ENCODE results near the gene APLP2.
"Not testable (repeated sequence)": the region's sequence is repeated elsewhere in the genome, so short reads cannot be mapped to it uniquely, and the experiment has no call there.

The APLP2 gene

GRCh38 chr11:130062026-130062425 lies 7.7 kb upstream of the APLP2 start:
- no peak for DNase-seq

DNA sequence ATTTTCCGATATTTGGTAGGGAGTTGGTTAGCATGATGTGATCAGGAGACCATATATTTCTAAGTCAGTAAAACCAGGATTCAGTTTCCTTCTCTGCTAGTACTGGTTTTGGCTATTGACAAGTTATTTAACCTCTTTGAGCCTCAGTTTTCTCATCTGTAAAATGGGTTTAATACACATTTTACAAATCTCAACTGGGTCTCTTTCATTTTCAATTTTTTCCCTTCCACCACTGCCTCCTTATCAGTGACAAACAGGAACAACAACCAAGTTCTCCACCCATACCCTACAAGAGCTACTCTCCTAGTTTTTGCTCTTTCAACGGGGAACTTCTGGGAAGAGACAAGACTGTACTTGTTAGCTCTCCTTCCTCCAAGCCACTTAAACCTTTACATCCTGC lies 6.2 kb upstream of the APLP2 start:
- no peak for DNase-seq

GRCh38 chr11:130064596-130064995 lies 5.1 kb upstream of the APLP2 start:
- DNase-seq, result no peak

DNA sequence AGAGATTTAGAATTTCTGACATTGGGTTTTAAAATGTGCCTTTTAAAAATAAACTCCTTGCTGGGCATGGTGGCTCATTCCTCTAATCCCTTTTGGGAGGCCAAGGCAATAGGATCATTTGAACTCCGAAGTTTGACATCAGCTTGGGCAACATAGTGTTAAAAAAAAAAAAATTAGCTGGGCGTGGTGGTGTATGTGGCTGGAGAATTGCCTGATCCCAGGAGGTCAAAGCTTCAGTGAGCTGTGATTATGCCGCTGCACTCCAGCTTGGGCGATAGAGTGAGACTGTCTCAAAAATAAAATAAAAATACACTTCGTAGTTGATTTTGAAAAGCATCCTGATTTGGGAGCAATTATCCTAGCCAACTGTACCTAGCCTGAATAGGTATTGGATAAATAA lies 3.4 kb upstream of the APLP2 start:
- DNase-seq, result no peak

- DNase-seq, result no peak
These were observed 1.1 kb upstream of the APLP2 start for GRCh38 chr11:130068546-130068985.

GRCh38 chr11:130068986-130069658 lies 572 bp upstream of the APLP2 start:
- peak; percentile 25 for DNase-seq

DNA sequence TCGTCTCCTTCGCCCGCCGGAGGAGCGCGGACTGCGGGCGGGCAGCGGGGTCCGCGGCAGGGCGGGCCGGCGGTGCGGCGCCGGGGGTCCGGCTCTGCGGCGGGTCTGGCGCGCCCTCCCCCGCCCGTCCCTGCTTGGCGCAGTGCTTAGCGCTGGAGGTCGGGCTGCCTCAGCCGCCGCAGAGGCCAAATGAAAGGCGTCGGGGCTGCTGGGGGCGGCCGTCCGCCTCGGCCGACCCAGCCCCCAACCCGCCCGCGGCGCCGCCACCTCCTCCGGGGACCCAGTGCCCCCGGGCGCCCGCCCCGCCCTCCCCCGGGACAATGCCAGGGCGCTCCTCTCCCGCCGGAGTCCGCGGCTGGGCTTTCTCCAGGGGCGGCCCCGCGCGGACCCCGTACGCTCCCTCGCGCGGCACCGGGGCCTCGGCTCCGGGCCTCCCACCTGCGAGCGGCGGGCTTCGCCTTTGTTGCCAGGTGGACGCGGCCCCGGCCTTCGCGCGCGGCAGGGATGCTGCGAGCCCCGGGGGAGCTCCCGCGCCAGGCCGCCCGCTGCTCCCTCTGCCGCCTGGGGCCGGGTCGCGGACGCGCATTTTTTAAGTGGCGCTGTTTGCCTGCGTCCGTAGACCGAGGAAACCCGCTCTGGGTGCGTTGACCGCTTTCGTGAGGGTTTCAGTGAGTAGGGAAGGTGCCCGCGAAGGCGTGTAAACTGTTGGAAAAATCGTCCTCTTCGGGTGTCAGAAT lies 583 bp downstream of the APLP2 start:
- no peak for DNase-seq

DNA sequence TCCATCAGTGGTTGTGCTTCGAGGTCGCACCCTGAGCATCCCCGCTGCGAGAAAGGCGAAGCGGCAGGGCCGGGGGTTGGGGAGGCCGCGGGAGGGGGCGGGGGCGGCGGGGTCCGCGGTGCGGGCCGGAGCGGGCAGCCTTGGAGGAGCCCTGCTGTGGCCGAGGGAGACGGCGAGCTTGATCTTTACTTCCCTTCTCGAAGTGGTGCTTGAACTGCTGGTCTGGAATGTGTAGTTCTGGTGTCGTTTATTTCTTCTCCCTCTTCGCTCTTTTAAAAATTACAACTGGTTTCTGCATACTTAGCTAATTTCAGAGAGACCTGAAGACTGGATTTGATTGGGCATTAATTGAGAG lies 1.1 kb downstream of the APLP2 start:
- no peak for DNase-seq

DNA sequence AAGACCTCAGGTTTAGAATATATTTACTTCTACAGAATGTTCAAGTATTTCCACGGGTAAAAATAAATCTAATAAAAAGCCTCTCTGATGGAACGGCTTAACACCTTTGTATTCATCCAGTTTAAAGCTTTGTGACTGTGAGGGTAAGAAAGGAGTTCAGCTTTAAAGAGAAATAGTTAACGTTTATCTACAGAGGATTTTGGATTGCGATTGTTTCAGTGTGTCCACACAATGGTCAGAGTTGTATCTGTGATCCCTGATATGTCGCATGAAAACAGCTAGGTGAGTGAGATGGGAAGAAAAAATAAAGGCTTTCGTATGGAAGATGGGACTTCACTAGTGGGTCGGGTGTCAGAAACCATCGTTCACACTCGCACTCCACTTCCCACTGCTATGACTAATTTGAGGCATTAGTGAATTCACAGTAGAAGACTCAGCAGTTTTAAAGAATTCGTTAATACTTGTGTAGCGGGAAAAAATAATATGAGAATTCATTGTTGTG lies 1.6 kb downstream of the APLP2 start:
- no peak for DNase-seq

DNA sequence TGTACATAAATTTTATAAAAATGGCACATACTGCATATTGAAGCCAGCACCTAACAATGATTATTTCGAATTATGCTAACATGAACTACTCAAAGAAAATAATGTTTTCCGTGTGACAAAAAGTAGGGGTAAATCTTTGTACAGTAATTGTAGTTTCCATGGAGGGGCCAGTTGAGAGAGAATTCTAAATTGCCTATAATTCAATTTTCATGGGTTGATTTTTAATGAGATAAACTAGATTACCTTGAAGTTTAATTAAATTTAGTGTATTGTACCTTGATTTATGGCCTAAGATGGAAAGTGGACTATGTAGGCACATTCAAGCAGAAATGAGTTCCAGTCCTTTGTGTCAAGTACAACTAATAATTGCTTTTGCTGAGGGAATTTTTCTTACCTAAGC lies 5.0 kb downstream of the APLP2 start:
- DNase-seq, result no peak

DNA sequence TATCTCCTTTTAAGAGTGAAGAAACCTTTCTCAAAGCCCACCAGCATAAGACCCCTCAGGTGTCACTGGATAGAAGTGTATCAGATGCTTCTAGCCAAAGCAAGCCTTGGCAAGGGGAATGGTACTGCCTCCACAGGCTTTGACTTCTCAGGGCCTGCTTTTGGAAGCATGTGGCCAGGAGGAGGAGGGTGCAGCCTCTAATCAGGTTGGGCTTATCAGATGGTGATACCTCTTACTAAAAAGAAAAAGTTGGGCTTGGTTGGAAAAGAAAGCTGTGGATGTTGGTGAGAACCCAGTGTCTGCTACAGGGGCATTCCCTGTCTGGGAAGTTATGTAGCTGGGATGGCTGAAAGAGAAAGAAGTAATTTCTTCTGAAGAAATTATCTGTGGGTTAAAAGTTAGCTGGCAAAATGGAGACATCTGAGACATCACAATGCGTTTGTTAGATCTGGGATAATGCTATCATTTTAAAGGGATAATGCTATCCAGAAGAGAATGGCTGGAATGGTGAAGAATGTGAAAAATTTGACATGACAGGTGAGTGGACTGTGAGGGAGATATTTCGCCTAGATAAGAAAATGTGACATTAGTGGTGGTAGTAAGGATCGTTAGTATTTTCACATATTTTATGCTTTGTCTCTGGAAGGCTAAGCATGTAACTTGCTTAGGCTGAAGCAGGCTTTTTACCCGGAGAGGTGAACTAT lies 7.2 kb downstream of the APLP2 start:
- DNase-seq, result no peak

GRCh38 chr11:130077671-130078070 lies 8.0 kb downstream of the APLP2 start:
- no peak for DNase-seq

DNA sequence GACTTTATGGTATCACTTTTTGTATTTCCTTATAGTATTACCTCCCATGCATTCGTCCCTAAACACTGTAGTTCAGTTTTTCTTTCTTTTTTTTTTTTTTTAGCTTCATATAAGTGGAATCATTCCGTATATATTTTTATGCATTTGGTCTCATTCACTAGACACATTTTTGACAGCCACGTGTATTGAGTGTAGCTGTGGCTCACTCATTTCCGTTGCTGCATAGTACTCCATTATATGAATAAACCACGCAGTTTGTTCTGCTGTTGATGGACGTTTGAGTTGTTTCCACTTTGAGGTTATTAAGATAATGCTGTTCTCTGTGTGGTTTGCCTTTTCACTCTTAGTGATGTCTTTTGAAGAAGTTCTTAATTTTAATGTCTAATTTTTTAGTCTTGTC lies 8.4 kb downstream of the APLP2 start:
- DNase-seq, result no peak

DNA sequence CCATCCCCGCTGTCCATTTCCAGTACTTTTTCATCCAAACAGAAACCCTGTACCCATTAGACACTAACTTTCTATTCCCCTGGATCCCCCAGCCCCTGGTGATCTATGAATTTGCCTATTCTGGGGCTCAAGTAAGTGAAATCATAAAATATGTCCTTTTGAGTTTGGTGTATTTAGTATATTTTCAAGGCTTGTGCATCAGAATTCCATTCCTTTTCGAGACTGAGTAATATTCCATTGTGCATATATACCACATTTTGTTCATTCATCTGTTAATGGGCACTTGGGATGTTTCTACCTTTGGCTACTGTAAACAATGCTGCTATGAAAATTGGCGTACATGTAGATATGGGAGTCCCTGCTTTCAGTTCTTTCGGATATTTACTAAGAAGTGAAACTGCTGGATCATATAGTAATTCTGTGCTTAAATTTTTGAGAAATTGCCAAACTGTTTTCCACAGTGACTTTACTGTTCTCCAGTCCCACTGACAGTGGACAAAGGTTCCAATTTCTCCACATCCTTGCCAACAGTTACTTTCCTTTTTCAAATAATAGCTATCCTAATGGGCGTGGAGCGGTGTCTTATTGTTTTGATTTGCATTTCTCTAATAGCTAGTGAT lies 16.1 kb downstream of the APLP2 start:
- DNase-seq, result no peak

DNA sequence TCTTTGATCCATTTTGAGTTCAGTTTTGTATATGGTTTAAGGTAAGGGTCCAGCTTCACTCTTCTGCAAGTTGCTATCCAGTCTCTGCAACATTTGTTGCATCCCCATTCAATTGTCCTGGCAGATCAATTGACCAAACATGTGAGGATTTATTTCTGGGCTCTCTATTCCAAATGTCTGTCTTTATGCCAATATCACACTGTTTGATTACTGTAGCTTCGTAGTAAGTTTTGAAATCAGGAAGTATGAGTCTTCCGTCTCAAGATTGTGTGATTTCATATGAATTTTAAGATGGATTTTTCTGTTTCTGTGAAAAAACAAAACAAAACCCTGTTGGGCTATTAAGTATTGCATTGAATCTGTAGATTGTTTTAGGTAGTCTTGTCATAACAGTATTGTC lies 17.0 kb downstream of the APLP2 start:
- DNase-seq, result no peak

DNA sequence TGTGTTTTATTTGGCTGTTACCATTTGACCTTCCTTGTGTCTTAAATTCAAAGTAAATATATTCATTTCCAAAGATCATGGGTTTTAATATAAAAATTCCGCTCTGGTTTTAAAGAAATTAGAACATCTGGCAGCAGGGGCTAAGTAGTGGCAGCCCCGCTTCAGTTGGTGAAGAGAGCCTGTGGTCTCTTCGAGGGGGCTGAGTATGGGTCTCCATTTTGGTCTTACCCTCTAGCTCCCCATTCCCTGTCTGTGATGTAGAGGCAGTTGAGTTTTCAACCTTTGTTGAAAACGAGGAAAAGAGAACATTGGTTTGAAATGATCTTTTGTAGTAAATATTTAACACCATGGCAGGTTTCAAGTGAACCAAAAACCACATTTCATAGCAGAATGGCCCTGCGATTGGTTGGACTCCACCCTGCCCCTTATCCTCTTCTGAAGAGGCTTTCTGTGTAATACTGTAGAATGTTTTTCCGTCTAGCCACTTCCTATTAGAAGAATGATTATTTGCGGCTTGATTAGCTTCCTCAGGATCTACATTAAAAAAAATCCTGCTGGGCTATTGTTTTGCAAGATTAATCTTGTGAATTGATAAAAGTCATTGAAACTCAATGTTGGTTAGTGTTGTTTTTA lies 17.7 kb downstream of the APLP2 start:
- DNase-seq, result no peak

DNA sequence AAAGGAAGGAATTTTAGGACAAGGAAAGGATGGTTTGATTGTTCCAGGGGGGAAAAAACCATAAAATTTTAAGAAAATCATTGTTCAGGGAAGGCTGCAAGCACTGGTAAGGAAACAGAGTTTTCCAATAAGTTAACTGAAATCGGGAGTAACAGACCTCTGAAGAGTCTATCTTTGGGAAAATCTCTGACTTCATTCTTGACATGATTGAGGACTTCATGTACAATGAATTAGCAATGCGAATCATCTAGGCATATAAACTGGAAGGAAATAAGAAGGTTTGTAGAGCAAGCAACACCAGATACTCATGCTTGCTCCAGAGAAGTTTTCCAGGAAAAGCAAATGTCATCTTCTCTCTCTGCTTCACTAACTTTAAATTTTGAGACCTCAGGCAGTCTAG lies 18.5 kb downstream of the APLP2 start:
- DNase-seq, result no peak

DNA sequence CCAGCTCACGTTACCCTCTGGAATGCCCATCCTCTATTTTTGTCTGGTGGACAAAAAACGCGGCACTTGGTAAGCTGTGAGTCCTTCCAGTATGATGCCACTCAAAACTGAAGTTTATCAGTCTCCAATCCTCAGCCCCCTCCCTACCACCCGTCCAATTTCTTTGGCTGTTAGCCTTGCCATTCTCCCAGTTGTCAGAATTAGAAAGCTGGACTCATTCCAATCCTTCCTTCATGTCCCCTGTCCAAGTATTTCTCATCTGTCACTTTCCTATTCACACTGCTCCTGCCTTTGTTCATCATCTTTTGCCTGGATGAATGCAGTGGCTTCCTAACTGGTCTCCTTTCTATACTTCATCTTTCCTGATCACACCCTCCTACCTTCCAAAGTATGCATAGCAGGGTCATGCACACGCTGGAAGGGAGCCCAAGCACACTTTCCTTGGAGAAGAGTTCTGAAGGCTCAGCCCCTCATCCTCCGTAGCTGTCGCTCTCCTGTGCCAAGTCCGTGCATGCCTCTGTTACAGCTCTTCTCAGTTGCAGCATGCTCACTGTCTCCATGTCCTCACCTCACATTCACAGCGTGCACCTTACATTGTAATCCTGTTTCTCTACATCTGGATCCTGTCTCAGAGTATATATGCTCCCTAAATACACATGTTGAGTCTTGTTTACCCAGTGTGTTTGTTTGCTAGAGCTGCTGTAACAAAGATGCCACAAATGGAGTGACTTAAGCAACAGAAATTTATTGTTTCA lies 19.4 kb downstream of the APLP2 start:
- DNase-seq, result no peak

- DNase-seq, result no peak
These were observed 20.0 kb downstream of the APLP2 start for GRCh38 chr11:130089674-130090073.

DNA sequence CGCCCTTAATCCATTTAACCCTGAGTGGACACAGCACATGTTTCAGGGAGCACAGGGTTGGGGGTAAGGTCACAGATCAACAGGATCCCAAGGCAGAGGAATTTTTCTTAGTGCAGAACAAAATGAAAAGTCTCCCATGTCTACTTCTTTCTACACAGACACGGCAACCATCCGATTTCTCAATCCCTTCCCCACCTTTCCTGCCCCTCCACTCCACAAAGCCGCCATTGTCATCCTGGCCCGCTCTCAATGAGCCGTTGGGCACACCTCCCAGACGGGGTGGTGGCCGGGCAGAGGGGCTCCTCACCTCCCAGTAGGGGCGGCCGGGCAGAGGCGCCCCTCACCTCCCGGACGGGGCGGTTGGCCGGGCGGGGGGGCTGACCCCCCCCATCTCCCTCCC lies 20.8 kb downstream of the APLP2 start:
- not testable (repeated sequence) for DNase-seq

- not testable (repeated sequence) for DNase-seq
These were observed 21.5 kb downstream of the APLP2 start for GRCh38 chr11:130091169-130091568.

GRCh38 chr11:130092661-130093060 lies 23.0 kb downstream of the APLP2 start:
- no peak for DNase-seq
